GM21515 (cell line): ENCODE data around the gene SH3YL1.

Experiments
- ATAC-seq: cut with Tn5 transposase; IDR thresholded peaks from one replicate; pipeline ENCODE4 v1.9.1; 2021; ENCODE audit not compliant: unreplicated experiment

SH3YL1 gene

DNA sequence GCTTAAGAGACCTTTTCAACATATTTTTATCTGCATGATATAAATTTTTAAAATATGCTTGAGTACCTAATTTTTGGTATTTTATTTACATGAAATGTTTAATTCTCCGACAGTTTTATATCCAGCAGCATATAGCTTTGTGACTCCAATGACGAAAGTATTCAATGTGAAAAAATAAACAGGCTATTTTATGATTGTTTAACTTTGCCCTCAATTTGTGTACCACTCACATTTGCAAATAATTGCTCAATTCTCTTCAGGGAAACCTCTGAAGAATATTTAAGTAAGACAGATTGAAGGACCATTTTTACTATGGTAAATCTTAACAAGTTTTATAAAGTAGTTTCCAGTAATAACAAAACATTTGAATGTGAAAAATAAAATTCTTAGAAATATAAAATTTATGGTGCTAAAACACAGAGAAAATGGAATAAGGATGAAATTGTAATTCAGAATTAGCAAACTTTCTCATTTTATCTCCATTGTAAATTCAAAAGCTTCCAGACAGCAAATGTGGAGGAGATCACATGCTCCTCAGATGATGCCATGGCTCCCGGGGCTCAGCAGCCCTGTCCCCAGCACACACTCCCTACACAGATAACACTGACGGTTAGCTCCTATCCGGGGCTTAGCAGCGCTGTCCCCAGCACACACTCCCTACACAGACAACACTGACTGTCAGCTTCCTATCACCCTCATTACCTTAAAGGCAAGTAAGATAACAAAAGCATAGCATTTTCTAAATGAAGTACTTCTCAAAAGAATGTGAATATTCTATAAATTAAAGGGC, 39.7 kb downstream of the SH3YL1 start:
- ATAC-seq: no peak

DNA sequence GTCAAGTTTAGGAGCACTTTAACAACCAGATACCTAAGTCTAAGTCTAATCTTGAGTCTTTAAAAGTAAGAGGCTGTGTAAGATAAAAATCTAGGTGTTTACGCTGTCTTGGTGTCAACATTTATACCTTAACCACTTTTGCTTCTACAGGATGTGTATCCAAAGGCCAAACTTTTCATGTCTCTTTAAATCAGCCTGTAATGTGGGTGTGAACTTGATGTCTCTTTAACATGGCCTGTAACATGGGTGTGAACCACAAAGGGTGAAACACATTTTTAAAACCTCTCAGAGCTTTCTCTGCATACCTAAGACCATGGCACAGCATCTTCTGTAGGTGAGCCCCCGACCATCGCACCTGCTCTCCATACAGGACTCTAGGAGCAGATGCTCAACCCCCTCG, 40.4 kb downstream of the SH3YL1 start:
- no peak for ATAC-seq

DNA sequence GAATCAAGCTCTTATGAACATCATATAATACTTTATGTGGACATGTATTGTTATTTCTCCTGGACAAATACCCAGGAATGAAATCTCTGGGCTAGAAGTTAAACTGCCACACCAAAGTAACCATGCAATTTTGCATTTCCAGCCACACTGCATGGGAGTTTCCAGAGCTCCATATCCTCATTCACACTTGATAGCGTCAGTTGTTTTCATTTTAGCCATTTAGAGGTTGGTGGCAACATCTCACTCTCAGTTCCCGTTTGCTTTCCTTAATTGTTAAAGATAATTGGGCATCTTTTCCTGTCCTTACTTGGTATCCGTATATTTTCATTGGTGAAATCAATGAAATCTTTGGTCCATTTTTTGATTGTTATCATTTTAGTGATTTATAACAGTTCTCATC, 47.8 kb downstream of the SH3YL1 start:
- ATAC-seq: no peak

DNA sequence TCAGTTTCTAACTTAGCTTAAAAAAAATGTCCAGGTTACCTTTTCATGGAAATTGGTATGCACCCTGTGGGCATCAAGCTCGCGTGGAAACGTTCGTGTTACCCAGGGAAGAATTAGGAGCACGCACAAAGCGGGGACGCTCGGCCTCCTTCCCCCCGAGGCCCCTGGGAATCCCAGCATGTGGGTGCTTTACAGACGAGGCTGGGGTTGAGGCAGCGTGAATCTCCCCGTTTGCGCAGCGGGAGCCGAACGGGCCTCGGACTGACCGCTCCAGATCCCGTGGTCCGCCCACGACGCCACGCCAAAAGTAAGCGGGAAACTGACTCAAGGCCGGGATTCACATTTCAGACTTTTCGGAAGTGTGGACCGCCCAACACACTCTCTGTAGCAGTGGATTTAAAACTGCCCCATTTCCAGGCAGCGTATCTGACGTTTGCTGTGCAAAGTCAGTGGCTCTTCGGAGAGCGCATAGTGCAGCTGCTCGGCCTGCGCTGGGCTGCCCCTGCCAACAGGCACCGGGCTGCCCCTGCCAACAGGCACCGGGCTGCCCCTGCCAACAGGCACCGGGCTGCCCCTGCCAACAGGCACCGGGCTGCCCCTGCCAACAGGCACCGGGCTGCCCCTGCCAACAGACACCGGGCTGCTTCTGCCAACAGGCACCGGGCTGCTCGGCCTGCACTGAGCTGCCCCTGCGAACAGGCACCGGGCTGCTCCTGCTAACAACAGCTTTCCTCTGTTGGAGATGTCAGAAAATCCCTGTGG, 49.7 kb downstream of the SH3YL1 start:
- no peak for ATAC-seq

DNA sequence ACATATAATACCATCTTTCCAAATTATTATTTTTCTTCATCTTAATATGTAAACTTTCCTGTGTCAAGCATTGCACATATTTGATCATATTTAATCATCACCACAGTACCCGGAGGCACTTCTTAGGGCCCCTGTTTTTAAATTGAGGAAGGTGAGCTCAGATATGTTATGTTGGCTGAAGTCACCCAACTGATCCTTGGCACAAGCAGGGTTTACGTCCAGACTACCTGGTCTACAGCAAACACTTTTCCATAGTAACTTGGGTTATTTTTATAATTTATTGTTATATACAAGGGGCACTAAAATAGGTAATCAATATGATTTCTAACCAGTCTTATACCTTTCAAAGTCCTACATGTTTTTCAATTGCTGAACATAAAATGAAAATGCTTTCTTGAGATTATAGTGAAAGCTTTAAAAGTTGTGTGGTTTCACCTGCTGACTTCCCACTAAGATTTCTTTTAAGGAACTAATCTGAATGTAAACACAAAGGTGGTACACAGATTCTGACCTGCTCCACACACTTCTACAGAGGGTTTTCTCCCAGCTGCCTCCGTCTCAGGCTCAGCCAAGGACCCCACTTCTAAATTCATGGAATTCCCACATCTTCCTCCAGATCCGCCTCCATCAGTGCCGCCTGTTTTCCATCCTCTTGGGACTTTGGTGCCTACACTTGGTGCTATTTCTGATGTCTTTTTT, 52.2 kb downstream of the SH3YL1 start:
- no peak for ATAC-seq

DNA sequence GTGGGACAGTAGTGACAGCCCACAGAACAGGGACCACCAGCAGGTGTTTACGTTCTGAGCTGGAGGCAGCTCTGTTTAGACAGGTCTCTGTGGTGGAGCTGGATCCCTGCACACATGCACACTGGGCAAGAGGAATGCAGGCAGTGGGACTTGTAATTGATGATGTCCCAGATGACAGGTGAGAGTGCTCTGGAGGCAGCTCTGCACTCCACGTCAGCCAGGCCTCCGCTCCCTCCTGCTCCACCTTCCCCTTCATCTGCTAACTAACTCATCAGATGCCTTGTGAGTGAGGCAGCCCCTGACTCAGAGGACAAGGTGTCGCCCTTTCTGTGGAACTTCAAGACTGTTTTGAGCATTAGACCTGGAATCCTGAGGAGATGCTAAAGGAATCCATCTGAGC, 53.2 kb downstream of the SH3YL1 start:
- ATAC-seq: no peak

DNA sequence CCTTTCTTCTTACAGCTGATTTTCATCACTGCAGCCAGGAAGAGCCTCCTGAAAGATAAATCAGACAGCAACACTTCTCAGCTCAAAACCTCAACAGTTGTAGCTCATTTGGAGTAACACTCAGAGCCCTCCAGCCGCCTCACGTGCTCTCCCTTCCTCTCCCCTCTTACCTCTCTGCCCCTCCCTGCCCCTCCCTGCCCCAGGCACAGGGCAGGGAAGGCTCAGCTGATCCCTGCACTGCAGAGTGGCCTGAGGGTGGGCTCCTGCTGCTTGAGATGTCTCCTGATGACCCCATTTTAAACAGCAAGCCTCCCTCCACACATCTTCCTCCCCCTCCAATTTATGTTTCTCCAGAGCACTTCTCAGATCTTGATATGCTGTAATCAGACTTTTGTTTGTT, 54.4 kb downstream of the SH3YL1 start:
- ATAC-seq: no peak

DNA sequence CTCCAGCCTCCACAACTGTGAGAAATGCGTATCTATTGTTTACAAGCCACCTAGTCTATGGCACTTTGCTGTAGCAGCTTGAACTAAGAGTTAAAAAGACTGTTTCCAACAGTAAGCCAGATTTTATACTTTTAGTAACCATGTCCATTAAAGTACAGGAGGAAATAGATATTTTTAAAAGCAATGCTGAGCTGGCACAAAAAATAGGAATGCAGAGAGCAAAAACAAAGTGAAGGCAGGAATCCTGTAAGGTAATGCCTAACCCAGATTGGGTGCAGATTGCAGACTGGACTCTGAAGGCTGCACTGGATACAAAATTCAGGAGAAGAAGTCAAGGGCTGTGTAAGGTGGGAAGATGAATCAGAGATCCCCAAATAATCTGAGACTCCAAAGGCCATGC, 55.5 kb downstream of the SH3YL1 start:
- no peak for ATAC-seq

DNA sequence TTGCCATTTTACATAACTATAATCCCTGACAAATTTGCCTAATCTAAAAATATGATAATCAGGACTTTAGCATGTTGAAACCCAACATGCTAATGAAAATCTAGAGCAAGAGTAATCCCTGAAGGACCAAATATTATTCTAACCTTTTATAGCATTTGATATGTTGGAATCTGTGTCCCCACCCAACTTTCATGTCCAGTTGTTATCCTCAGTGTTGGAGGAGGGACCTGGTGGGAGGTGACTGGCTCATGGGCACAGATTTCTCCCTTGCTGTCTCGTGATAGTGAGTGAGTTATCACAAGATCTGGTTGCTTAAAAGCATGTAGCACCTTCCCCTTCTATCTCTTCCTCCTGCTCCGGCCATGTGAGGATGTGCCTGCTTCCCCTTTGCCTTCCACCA, 59.8 kb downstream of the SH3YL1 start:
- ATAC-seq: no peak

DNA sequence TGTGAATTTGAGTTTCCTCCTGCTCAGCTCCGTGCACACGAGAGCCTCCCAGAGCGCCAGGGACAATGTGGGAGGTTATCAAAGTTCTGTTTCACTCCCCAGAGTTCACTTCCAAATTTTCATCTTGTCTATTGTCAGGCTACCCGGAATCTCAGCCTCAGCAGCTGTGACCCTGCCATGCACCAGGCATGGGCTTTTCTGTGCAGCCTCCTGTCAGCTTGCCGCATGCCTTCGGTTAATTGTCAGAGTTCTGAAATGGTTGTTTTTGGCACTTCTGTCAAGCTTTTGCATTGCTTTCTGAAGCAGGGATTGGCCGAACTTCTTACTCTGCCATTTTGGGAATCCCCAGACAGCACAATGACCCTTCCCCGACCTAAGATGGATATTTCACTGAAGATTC, 60.4 kb downstream of the SH3YL1 start:
- ATAC-seq: no peak

DNA sequence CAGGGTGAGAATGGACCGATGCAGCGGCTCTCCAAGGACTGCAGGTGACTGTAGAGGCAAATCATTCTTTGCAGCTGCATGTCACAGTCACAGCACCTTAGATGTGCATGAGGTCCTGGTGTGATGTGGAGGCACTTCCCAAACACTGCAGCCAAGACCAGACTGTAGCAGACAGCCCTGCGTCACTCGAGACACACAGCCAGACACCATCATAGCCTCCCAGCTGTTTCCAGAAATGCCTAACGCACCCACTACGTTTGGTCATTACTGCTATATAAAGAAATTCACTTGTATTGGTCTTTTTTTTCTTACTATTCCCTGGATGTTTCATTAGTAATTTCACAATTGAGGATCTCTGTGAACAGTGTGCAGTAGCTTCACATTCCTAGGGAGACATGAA, 60.9 kb downstream of the SH3YL1 start:
- ATAC-seq: no peak

DNA sequence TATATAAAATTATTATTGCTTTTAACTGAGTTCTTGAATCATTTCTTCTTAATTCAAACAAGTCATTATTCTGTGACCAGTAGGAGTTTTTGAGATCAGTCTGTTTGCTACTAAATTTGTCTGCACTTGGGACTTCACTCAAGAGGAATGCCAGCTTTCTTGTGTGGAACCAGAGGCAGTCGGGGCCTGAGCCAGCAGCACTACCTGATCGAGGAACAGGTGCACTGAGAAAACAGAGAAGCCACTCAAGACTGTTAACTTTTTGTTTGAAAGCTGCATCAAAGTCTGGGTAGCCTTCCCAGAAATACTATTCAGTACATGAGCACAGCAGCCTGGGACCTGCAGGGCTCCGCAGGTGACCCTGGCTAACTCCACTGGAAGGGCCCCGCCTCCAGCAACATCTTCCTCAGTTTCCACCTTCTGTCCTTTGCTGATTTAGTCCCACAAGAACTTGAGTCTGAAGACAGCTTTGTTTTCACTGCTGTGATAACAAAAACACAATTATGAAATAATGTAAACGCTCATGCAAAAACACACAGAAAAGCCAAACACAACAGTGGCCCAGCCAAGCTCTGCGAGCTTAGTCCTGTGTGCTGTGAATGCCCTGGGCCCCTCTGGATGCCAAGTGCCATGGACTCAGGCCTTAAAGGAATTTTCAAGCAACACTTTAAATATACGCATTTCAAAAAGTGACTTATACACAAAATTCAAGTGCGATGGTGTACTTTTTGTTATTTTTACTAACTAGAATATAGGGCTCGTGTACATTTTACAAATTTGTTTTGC, 62.0 kb downstream of the SH3YL1 start:
- ATAC-seq: no peak

DNA sequence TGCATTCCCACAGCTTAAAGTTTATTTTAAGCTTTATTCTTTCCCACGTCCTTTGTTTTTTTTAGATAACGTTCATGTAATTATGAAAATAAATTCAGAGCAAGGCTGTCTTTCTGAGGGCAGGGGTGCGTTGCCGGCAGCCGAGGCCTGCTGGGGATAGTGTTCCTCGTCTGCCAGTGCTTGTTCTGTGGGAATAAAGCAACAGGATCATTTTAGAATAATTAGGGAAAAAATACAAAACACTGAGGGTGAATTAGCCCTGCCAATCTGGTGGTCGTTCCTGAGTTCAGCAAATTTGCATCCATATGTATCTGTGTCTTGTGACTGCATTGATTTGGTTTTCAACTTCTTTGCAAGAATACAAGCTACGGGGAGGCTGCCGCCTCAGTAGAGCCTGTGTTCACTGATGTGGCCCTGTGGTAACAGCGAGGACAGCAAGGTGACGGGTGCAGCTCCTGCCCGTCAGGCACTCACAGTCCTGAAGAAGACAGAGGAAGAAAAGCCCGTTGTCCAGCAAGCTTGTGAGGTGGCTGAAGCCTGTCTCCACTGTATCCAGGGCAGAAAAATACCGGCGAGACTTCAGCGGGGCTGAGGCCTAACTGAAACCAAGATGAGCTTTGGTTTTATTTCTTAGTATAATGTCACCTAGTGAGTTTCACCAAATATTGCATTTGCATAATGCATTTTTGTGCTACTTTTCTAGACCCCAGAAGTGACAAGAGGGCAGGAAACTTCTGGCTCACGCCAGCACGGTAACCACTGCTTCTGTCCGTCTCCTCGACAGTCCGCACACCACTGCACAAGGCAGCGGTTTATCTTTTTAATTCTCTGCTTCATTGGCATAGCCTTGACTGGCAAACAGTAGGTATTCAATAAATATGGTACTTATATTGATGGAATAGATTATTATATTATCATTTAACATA, 64.5 kb downstream of the SH3YL1 start:
- no peak for ATAC-seq

DNA sequence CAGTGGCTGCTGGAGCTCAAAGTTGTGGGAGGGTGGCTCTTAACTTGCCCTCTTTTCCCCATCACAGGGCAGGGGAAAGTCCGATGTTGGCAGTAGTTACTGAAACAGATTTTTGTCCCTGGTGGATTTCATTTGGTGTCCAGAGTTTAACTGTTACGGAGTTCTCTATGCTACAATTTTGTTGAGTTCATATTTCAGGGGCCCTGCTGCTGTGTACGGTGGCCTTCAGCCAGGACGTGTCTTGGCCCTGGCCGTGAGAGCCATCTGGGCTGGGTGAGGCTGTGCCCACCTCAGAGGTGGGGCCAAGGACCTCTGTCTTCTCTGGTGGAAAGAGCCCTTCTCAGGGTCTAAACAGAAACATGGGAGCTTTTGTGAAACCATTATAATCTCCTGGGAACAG, 67.4 kb downstream of the SH3YL1 start:
- ATAC-seq: no peak

DNA sequence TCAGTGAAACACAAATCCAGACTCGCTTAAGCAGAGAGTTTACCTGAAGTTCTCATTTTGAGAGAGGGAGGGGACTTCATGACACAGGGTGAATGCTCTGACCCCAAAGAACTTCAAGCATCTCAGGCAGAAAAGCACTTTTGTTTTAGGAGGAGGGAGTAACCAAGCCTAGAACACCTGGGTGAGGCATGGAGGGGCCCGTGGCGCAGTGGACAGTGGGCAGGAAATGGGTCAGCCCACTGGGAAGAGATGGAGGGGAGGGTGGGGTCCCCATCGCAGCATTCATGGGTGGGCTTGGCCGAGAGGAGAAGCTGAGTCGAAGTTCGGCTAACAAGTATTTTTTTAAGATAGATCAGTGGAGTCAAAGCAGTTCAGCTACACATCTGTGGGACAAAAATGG, 67.9 kb downstream of the SH3YL1 start:
- ATAC-seq: no peak

DNA sequence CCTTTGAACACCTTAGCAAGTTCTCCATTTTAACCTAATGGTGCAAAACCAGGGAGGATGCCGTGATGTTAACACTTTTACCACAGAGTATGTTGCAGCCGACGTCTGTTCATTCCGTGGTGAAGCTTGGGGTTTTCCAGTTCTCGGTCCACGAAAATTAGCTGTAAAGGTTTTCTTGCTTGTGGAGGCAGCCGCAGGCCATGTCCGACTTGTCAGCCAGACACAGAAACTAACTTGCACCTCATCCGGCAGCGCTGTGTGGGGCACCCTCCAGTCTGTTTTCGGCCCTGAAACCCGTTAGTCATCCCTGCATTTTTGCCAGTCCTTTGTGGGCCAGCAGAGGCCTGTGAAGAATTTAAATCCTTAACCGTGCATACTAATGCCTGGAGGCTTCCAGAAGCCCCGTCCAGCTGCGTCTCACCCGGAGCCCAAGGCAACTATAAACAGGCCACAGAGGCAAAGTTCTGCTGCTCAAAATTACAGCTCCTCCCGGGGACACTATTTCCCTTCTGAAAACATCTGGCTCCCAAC, 70.6 kb downstream of the SH3YL1 start:
- ATAC-seq: no peak

DNA sequence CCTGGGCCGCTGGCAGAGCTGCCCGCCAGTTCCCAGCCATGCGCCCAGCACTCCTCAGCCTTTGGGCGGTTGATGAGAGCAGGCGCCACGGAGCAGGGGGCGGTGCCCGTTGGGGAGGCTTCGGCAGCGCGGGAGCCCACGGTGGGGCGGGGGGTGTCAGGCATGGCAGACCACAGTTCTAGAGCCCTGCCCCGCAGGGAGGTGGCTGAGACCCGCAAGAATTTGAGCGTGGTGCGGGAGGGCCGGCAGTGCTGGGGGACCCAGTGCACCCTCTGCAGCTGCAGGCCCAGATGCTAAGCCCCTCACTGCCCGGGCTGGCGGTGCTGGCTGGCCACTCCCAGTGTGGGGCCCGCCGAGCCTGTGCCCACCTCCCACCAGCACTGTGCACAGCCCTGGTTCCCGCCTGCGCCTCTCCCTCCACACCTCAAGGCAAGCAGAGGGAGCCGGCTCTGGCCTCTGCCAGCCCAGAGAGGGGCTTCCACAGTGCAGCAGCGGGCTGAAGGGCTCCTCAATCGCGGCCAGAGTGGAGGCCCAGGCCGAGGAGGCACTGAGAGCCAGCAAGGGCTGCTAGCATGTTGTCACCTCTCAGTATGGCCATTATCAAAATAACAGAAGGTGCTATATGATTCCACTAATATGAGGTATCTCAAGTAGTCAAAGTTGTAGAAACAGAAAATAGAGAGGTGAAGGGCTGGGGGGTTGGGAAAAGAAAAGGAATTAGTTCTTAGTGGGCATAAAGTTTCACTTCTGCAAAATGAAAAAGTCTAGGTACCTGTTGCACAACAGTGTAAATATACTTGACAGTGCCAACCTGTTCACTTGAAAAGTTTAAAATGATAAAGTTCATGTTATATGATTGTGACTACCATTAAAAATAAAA, 72.3 kb downstream of the SH3YL1 start:
- no peak for ATAC-seq

DNA sequence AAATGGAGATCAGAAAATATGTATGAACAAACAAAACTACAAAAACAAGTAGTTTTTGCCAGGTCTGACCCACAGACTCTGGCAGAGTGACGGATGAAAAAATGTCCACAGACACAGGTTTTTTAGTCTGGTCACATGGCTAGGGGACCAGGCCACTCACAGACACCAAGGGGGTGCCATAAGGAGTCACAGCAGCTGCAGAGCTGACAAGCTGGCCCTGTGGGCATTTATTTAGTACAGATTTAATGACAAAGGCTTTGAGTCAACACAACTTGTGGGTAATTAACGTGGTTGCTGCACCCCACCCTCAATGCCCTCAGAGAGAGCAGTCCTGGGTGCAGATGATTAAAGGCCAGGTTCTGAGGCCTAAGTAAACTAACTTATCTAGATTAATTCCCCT, 76.0 kb downstream of the SH3YL1 start:
- ATAC-seq: no peak

DNA sequence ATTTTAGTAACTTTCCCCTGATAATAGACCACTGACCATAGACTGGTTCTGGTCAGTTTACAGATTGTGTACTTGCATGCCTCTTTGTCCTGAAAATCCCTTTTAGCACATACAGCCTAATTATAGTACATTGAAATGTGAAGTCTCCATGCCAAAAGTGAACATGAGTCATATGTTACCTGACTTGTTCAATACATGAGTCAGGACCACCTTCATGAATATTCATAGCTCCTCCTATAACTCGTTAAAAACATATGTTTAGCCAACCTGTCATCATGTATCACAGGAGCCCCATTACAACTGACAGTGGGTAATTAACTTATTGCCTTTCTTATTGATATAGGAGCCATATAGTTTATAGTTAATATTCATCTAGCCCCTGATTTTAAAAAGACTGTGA, 78.6 kb downstream of the SH3YL1 start:
- ATAC-seq: no peak
